HL-60 (cell line): ENCODE results near the gene ALK.

ENCODE experiments used
- DNase-seq, 2 experiments: peaks; one replicate each; pipeline ENCODE4 v3.0.0-alpha.2; 2010 to 2020; ENCODE audit warnings: low read depth in 1 of 2, low spot score in 1 of 2
- H3K27ac ChIP-seq: fragments of 250-450 bp; sonication (Bioruptor Pico); replicated peaks from 2 replicates; pipeline ENCODE4 v1.5.1; 2020; ENCODE audit warnings: mild to moderate bottlenecking, moderate library complexity
- H3K27me3 ChIP-seq: fragments of 250-450 bp; sonication (Bioruptor Pico); 2 replicates; pipeline ENCODE4 v1.5.1; 2021; ENCODE audit warnings: mild to moderate bottlenecking, moderate library complexity; ENCODE audit not compliant: insufficient read depth, poor library complexity, severe bottlenecking
- H3K4me3 ChIP-seq: replicated peaks from 2 replicates; pipeline ENCODE4 v1.5.1; 2011; ENCODE audit warnings: mild to moderate bottlenecking, control low read depth, low read length; ENCODE audit not compliant: insufficient read depth
- CTCF ChIP-seq: IDR thresholded peaks from one replicate; pipeline ENCODE4 v1.5.1; 2011; ENCODE audit warnings: low read length, control low read depth, inconsistent platforms; ENCODE audit not compliant: insufficient read depth
- GABPA ChIP-seq: IDR thresholded peaks from 2 replicates; pipeline ENCODE4 v1.6.1; 2012; ENCODE audit warnings: low read depth
- POLR2AphosphoS5 ChIP-seq: IDR thresholded peaks from 2 replicates; pipeline ENCODE4 v1.6.1; 2012; ENCODE audit warnings: low read depth
- REST ChIP-seq: IDR thresholded peaks from 2 replicates; pipeline ENCODE4 v1.6.1; 2012; ENCODE audit warnings: low read depth; ENCODE audit not compliant: insufficient replicate concordance
- SPI1 ChIP-seq: IDR thresholded peaks from 2 replicates; pipeline ENCODE4 v1.6.1; 2012; ENCODE audit warnings: low read depth, mild to moderate bottlenecking, borderline replicate concordance

The ALK gene

GRCh38 chr2:29209551-29209950 is 711.8 kb downstream of the ALK start:
- H3K27ac ChIP-seq = no peak overlapping the region
- TF ChIP-seq REST (no peak), SPI1 (no peak), CTCF (no peak), GABPA (no peak), POLR2AphosphoS5 (no peak)
- H3K27me3 ChIP-seq = peaks cover 9% of the 10 kb centered on the region
- no peak for DNase-seq
- H3K4me3 ChIP-seq = no peak overlapping the region

GRCh38 chr2:29207352-29208148 is 713.8 kb downstream of the ALK start:
- TF ChIP-seq POLR2AphosphoS5 (no peak), GABPA (no peak), REST (no peak), SPI1 (no peak), CTCF (no peak)
- H3K27me3 ChIP-seq = peaks cover 4% of the 10 kb centered on the region
- H3K27ac ChIP-seq = no peak overlapping the region
- H3K4me3 ChIP-seq = no peak overlapping the region
- DNase-seq = no peak

GRCh38 chr2:29206941-29207340 is 714.4 kb downstream of the ALK start:
- Histone ChIP-seq H3K27ac (no peak overlapping the region), H3K27me3 (peaks cover 4% of the 10 kb centered on the region), H3K4me3 (no peak overlapping the region)
- no peak for DNase-seq
- TF ChIP-seq REST (no peak), CTCF (no peak), SPI1 (no peak), GABPA (no peak), POLR2AphosphoS5 (no peak)
